ENCODE measurements around the gene PAX3.

- TF ChIP-seq EZH2phosphoT487 (IDR thresholded peaks at IDR 0.05; ENCODE audit: borderline replicate concordance, low read length) (no peak), CTCF (conservative IDR thresholded peaks at IDR 0.05; ENCODE audit: low read depth, low read length) (no peak)
Measured at GRCh38 chr2:222271854-222272253, 26.9 kb downstream of the PAX3 start.
